A549 (cell line): ENCODE results near the gene MAP3K5. TPM values are rescaled to one million over a fixed set of nuclear protein-coding genes. Genes with fewer than 3 reads are reported as not detected.

ENCODE experiments used
- ATAC-seq, 2 experiments: fragments of 200-7000 bp in 1 of 2; fragments of >200 bp in 1 of 2; cut with Nextera tagmentation in 1 of 2; cut with Tn5 transposase in 1 of 2; 3 replicates each; pipeline versions ENCODE4 v1.8.0 to v1.9.1; 2018 to 2020; ENCODE audit warnings: mild to moderate bottlenecking in 1 of 2, moderate library complexity in 1 of 2
- CTCF ChIA-PET: fragments of 300-600 bp; sonication (Branson Sonifier 250); formaldehyde crosslinking; extraction: SDS; loops from one replicate; lab custom pipeline; 2021; ENCODE audit warnings: antibody characterized with exemption, inconsistent platforms; lab: Yijun Ruan, JAX
- POLR2A ChIA-PET: fragments of 350-600 bp; formaldehyde crosslinking; extraction: SDS; loops from one replicate; lab custom pipeline; 2021; ENCODE audit warnings: antibody characterized with exemption, inconsistent platforms; lab: Yijun Ruan, JAX
- DNase-seq, 2 experiments: peaks; one replicate each; pipeline versions ENCODE4 v3.0.0 to v3.0.0-alpha.2; 2011 to 2016; ENCODE audit warnings: low read depth in 1 of 2, low spot score in 1 of 2
- FAIRE-seq: peaks from 2 replicates; lab custom pipeline; 2011; peaks lifted over from hg19 to GRCh38; lab: Jason Lieb, UNC
- H3K27ac ChIP-seq, 2 experiments: fragments of >200 bp; sonication (Bioruptor Twin); formaldehyde crosslinking; 3 replicates each; pipeline ENCODE4 v1.5.1; 2016 to 2017
- H3K4me1 ChIP-seq: fragments of >200 bp; sonication (Bioruptor Twin); formaldehyde crosslinking; 3 replicates; pipeline ENCODE4 v1.6.1; 2016
- H3K4me2 ChIP-seq: fragments of >200 bp; sonication (Bioruptor Twin); formaldehyde crosslinking; 3 replicates; pipeline ENCODE4 v1.6.1; 2016
- H3K4me3 ChIP-seq: fragments of >200 bp; sonication (Bioruptor Twin); formaldehyde crosslinking; 3 replicates; pipeline ENCODE4 v1.5.1; 2016
- H3K9me3 ChIP-seq: fragments of >200 bp; sonication (Bioruptor Twin); formaldehyde crosslinking; 3 replicates; pipeline ENCODE4 v1.6.1; 2016
- CEBPB ChIP-seq, 2 experiments: fragments of >200 bp in 1 of 2; sonication (Bioruptor Twin) in 1 of 2; formaldehyde crosslinking in 1 of 2; IDR thresholded peaks; 2 replicates each; pipeline ENCODE4 v1.6.1; 2012 to 2016
- CHD2 ChIP-seq: fragments of 150-350 bp; IDR thresholded peaks from 2 replicates; pipeline ENCODE4 v1.6.1; 2014; ENCODE audit warnings: low read length; ENCODE audit not compliant: partially characterized antibody
- CTCF ChIP-seq: fragments of >200 bp; sonication (Bioruptor Twin); formaldehyde crosslinking; IDR thresholded peaks from 3 replicates; pipeline ENCODE4 v1.5.1; 2016
- E2F6 ChIP-seq: IDR thresholded peaks from 2 replicates; pipeline ENCODE4 v1.6.1; 2012; ENCODE audit warnings: low read depth, borderline replicate concordance
- EHF ChIP-seq: fragments of 250-450 bp; sonication (Bioruptor Pico); IDR thresholded peaks from 2 replicates; pipeline ENCODE4 v1.5.0; 2020; ENCODE audit warnings: mild to moderate bottlenecking
- ELK1 ChIP-seq: fragments of 150-350 bp; IDR thresholded peaks from 2 replicates; pipeline ENCODE4 v1.6.1; 2014; ENCODE audit warnings: low read depth, mild to moderate bottlenecking, low read length
- EP300 ChIP-seq, 2 experiments: fragments of >200 bp; sonication (Bioruptor Twin); formaldehyde crosslinking; IDR thresholded peaks; 2 replicates in 1 of 2; 3 replicates in 1 of 2; pipeline ENCODE4 v1.6.1; 2016 to 2017
- FOSL2 ChIP-seq, 2 experiments: fragments of 450-650 bp in 1 of 2; fragments of >200 bp in 1 of 2; sonication (Bioruptor Twin) in 1 of 2; formaldehyde crosslinking; IDR thresholded peaks; 2 replicates each; pipeline versions ENCODE4 v1.5.0 to v1.6.1; 2016 to 2020; ENCODE audit warnings: mild to moderate bottlenecking in 1 of 2, moderate library complexity in 1 of 2
- GATA3 ChIP-seq: IDR thresholded peaks from 2 replicates; pipeline ENCODE4 v1.6.1; 2012; ENCODE audit warnings: borderline replicate concordance
- HOXA7 ChIP-seq: fragments of 250-450 bp; sonication (Bioruptor Pico); IDR thresholded peaks from 2 replicates; pipeline ENCODE4 v1.5.0; 2020; ENCODE audit warnings: mild to moderate bottlenecking, moderate library complexity
- MAFK ChIP-seq: fragments of 450-650 bp; IDR thresholded peaks from 2 replicates; pipeline ENCODE4 v1.6.1; 2014; ENCODE audit not compliant: partially characterized antibody
- NFE2L2 ChIP-seq: fragments of 150-350 bp; conservative IDR thresholded peaks from 2 replicates; pipeline ENCODE4 v1.6.1; 2014; ENCODE audit warnings: low read length
- NR3C1 ChIP-seq: fragments of >200 bp; sonication (Bioruptor Twin); formaldehyde crosslinking; IDR thresholded peaks from 3 replicates; pipeline ENCODE4 v1.6.1; 2017
- PBX3 ChIP-seq: IDR thresholded peaks from 2 replicates; pipeline ENCODE4 v1.6.1; 2012
- RAD21 ChIP-seq, 2 experiments: fragments of >200 bp in 1 of 2; sonication (Bioruptor Twin) in 1 of 2; formaldehyde crosslinking in 1 of 2; IDR thresholded peaks in 1 of 2; conservative IDR thresholded peaks in 1 of 2; 2 replicates in 1 of 2; 3 replicates in 1 of 2; pipeline ENCODE4 v1.6.1; 2012 to 2018; ENCODE audit warnings: inconsistent platforms in 1 of 2
- RCOR1 ChIP-seq: fragments of 150-350 bp; IDR thresholded peaks from 2 replicates; pipeline ENCODE4 v1.6.1; 2014; ENCODE audit warnings: antibody characterized with exemption, low read length, low read depth
- RFX5 ChIP-seq: fragments of 450-650 bp; IDR thresholded peaks from 2 replicates; pipeline ENCODE4 v1.7.1; 2014; ENCODE audit warnings: antibody characterized with exemption, mild to moderate bottlenecking, moderate library complexity
- RNF2 ChIP-seq: fragments of 200-600 bp; sonication (generic); IDR thresholded peaks from 2 replicates; pipeline ENCODE4 v1.6.1; 2016; ENCODE audit warnings: low read depth, mild to moderate bottlenecking, antibody characterized with exemption, moderate library complexity, borderline replicate concordance
- TFCP2L1 ChIP-seq: fragments of 250-450 bp; sonication (Bioruptor Pico); IDR thresholded peaks from 2 replicates; pipeline ENCODE4 v1.5.0; 2021; ENCODE audit warnings: mild to moderate bottlenecking
- TP53 ChIP-seq: fragments of 250-450 bp; sonication (Bioruptor Pico); IDR thresholded peaks from 2 replicates; pipeline ENCODE4 v1.5.0; 2021; ENCODE audit warnings: mild to moderate bottlenecking, moderate library complexity
- ZFP36 ChIP-seq: fragments of 450-650 bp; IDR thresholded peaks from 2 replicates; pipeline ENCODE4 v1.6.1; 2014; ENCODE audit warnings: borderline replicate concordance; ENCODE audit not compliant: partially characterized antibody
- WGBS: methylation state at CpG from one replicate; pipeline ENCODE4 v1.1.6; 2017; ENCODE audit errors: missing lambda C conversion rate; 5-methylcytosine and 5-hydroxymethylcytosine counted together
- polyA plus RNA-seq, 4 experiments: library from polyadenylated mRNA; depleted of rRNA in 3 of 4; stranded (reverse); fragments of >200 nt; fragmentation: RNase III in 1 of 4; extraction: RNeasy Plus Mini Kit Qiagen cat#74134 plus additional on column Dnase treatment in 1 of 4; gene quantifications; 2 replicates in 3 of 4; 3 replicates in 1 of 4; pipeline ENCODE4 v1.2.3, GENCODE V29; 2011 to 2017

MAP3K5 gene
- polyA plus RNA-seq, 2 of the 4 experiments (the other 2 are of a cell fraction): 2.1 to 4.1 TPM

- no peaks in the 10 kb centered on the region for H3K9me3 ChIP-seq
- no peak for TF ChIP-seq TP53 (CRISPR knock-in tag)
- H3K4me1 ChIP-seq: no peaks in the 10 kb centered on the region; the same call in 2 of the 3 replicates
- no peak overlapping the region for H3K4me2 ChIP-seq
- no peak for ATAC-seq
- WGBS: 78% methylated on average over 3 of the region's 3 CpGs
- ChIA-PET POLR2A (no interaction called here), CTCF (interaction anchor here (0.9 kb wide), 1 partner anchor 116 kb away, joined by 4 read pairs; the partner anchor contains the start of gene MAP3K5)
- DNase-seq: peak in 1 of 2 experiments; percentile 6
- no peak overlapping the region for H3K27ac ChIP-seq
- H3K4me3 ChIP-seq: no peak overlapping the region
- FAIRE-seq: no peak
Observed at GRCh38 chr6:136676075-136676474, 116.2 kb downstream of the MAP3K5 start.

- no peak for ATAC-seq
- no peak overlapping the region for H3K4me3 ChIP-seq
- POLR2A ChIA-PET: no interaction called here
- CTCF ChIA-PET: interaction anchor here (1.1 kb wide), 1 partner anchor 119 kb away, joined by 4 read pairs; the partner anchor contains the start of gene MAP3K5
- H3K9me3 ChIP-seq: no peaks in the 10 kb centered on the region
- peaks cover 4% of the 10 kb centered on the region; the same call in 2 of the 3 replicates for H3K4me1 ChIP-seq
- H3K27ac ChIP-seq: no peak overlapping the region
- FAIRE-seq: no peak
- H3K4me2 ChIP-seq: no peak overlapping the region
- TF ChIP-seq RCOR1: no peak
- TF ChIP-seq CEBPB (IDR thresholded peaks at IDR 0.05): no peak
- no peak for TF ChIP-seq EHF (CRISPR knock-in tag)
- TF ChIP-seq RFX5: no peak
- TF ChIP-seq ZFP36: no peak
- no peak for TF ChIP-seq RAD21 (conservative IDR thresholded peaks at IDR 0.05 in 1 of 2, IDR thresholded peaks at IDR 0.05 in 1 of 2)
- no peak for TF ChIP-seq CHD2
- no peak for TF ChIP-seq RNF2
- TF ChIP-seq MAFK: no peak
- no peak for TF ChIP-seq CTCF
- no peak for TF ChIP-seq NR3C1
- TF ChIP-seq ELK1: no peak
- TF ChIP-seq NFE2L2: no peak
- TF ChIP-seq FOSL2 (IDR thresholded peaks at IDR 0.05): no peak
- no peak for TF ChIP-seq FOSL2 (CRISPR knock-in tag; IDR thresholded peaks at IDR 0.05)
- DNase-seq: no peak
Observed at GRCh38 chr6:136673571-136673970, 118.7 kb downstream of the MAP3K5 start.

- peaks cover 4% of the 10 kb centered on the region; the same call in 2 of the 3 replicates for H3K4me1 ChIP-seq
- H3K27ac ChIP-seq: no peak overlapping the region
- FAIRE-seq (no peak), ATAC-seq (no peak), DNase-seq (no peak)
- TF ChIP-seq EP300 (IDR thresholded peaks at IDR 0.05) (no peak), PBX3 (no peak), NR3C1 (no peak), HOXA7 (CRISPR knock-in tag) (no peak), TFCP2L1 (CRISPR knock-in tag) (no peak), E2F6 (no peak), GATA3 (no peak)
- no peak overlapping the region for H3K4me3 ChIP-seq
- ChIA-PET CTCF (interaction anchor here (1.6 kb wide), 1 partner anchor 28 kb away, joined by 4 read pairs; no protein-coding TSS in a partner anchor), POLR2A (no interaction called here)
- no peak overlapping the region for H3K4me2 ChIP-seq
- no peaks in the 10 kb centered on the region for H3K9me3 ChIP-seq
- WGBS: 95% methylated on average over 4 of the region's 4 CpGs
Observed at GRCh38 chr6:136672144-136672543, 120.1 kb downstream of the MAP3K5 start.
